Astrocyte of the spinal cord (primary cell): ENCODE data around the gene SH2D3C.

Experiments
- DNase-seq: peaks from one replicate; pipeline ENCODE4 v3.0.0; 2011; ENCODE audit warnings: low read depth, low spot score
- H3K4me3 ChIP-seq: 2 replicates; pipeline ENCODE4 v1.5.1; 2011; ENCODE audit warnings: low read depth, mild to moderate bottlenecking, low read length, moderate library complexity
- in situ Hi-C: cut with HindIII; loops from 2 replicates; pipeline ENCODE4 v1.10.0; 2017; ENCODE audit warnings: low sequenced_read_pairs
- TF ChIP-seq, protein P1 (sequence below): IDR thresholded peaks from 2 replicates; pipeline ENCODE4 v1.5.1; 2012; ENCODE audit warnings: low read depth, mild to moderate bottlenecking, low read length, inconsistent platforms

The SH2D3C gene

DNA sequence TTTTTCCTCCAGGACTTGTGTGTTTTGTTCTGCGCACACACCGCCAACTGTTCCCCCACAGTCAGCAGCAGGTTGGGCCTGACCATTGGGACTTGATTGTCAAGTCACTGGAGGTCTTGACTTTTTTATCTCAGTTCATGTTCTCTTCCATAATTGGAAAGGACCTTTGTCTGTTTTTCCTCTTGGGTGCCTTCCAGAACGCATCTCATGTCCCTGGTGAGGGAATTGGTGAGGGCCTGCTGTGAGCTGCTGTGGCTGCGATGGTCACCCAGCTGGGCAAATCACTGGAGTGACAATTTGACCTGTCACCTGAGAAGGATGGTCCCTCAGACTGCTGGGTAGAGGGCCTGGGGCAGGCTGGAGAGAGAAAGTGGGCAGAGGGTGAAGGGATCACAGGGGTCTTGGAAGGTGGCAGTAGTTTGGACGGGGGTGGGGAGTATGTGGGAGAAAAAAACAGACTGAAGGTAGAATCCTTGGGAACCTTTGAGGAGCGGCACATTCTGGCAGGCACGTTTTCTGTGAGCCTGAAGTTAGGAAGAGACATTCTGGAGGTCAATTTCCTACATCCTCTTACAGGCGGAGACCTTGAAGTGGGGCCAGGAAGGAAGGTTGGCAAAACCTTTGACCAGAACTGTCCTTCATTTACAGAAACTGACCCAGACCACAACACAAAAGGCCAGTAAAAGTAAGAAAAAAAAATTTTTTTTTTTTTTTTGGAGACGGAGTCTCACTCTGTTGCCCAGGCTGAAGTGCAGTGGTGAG lies 11.8 kb upstream of the SH2D3C start:
- in situ Hi-C loops = no loop called here
- no peak overlapping the region for H3K4me3 ChIP-seq
- no peak for DNase-seq
- TF ChIP-seq, protein P1, sequence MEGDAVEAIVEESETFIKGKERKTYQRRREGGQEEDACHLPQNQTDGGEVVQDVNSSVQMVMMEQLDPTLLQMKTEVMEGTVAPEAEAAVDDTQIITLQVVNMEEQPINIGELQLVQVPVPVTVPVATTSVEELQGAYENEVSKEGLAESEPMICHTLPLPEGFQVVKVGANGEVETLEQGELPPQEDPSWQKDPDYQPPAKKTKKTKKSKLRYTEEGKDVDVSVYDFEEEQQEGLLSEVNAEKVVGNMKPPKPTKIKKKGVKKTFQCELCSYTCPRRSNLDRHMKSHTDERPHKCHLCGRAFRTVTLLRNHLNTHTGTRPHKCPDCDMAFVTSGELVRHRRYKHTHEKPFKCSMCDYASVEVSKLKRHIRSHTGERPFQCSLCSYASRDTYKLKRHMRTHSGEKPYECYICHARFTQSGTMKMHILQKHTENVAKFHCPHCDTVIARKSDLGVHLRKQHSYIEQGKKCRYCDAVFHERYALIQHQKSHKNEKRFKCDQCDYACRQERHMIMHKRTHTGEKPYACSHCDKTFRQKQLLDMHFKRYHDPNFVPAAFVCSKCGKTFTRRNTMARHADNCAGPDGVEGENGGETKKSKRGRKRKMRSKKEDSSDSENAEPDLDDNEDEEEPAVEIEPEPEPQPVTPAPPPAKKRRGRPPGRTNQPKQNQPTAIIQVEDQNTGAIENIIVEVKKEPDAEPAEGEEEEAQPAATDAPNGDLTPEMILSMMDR = no peak

DNA sequence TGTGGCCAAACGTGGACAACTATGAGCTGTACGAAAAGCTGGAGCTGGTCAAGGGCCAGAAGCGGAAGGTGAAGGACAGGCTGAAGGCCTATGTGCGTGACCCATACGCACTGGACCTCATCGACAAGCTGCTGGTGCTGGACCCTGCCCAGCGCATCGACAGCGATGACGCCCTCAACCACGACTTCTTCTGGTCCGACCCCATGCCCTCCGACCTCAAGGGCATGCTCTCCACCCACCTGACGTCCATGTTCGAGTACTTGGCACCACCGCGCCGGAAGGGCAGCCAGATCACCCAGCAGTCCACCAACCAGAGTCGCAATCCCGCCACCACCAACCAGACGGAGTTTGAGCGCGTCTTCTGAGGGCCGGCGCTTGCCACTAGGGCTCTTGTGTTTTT lies 10.7 kb upstream of the SH2D3C start:
- TF ChIP-seq, protein P1 = no peak

DNA sequence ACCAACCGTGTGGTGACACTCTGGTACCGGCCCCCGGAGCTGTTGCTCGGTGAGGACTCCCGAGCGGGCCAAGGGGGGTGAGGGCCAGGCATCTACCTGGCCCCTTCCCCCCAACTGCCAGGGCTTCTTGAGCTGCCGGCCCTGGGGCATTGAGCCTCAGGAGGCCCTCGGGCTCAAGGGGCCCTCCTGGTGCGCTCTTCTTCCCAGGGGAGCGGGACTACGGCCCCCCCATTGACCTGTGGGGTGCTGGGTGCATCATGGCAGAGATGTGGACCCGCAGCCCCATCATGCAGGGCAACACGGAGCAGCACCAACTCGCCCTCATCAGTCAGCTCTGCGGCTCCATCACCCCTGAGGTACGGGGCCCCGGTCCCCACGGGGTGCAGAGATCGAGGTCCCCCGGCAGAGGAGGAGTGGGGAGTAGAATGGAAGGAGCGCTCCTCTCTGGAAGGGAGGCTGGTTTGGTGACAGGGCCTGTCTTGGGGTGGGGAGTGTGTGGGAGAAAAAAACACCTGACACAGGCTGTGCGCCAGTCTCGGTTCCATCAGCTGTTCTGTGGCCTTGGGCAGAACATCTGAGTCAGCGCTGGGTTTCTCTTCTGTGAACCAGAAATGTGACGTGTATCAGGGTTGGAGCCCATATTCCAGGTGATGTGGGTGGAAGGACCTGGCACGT lies 10.0 kb upstream of the SH2D3C start:
- TF ChIP-seq, protein P1 = no peak
- DNase-seq = no peak
- H3K4me3 ChIP-seq = no peak overlapping the region
- in situ Hi-C loops = no loop called here

More for the DNA sequence above, 10.7 kb upstream of the SH2D3C start:
- DNase-seq = no peak
- no peak overlapping the region for H3K4me3 ChIP-seq
- in situ Hi-C loops = no loop called here

DNA sequence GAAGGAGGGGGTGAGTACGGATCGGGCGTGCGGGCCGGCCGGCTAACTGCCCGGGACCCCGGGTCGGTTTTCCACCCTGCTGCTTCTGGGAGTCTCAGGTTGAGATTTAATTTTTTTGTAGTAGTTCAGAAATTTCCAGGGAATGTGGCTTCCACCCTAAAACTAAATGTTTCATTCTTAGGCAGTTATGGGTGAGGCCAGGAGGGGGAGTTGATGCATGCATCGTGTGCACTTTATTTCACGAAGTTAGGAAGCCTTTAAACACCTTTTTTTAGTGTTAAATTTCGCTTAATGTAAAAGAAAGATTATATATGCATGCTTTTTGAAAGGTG lies 8.3 kb upstream of the SH2D3C start:
- in situ Hi-C loops = no loop called here
- TF ChIP-seq, protein P1 = peak; percentile 40
- peak; percentile 29 for DNase-seq
- H3K4me3 ChIP-seq = peak overlapping the region; percentile 91

DNA sequence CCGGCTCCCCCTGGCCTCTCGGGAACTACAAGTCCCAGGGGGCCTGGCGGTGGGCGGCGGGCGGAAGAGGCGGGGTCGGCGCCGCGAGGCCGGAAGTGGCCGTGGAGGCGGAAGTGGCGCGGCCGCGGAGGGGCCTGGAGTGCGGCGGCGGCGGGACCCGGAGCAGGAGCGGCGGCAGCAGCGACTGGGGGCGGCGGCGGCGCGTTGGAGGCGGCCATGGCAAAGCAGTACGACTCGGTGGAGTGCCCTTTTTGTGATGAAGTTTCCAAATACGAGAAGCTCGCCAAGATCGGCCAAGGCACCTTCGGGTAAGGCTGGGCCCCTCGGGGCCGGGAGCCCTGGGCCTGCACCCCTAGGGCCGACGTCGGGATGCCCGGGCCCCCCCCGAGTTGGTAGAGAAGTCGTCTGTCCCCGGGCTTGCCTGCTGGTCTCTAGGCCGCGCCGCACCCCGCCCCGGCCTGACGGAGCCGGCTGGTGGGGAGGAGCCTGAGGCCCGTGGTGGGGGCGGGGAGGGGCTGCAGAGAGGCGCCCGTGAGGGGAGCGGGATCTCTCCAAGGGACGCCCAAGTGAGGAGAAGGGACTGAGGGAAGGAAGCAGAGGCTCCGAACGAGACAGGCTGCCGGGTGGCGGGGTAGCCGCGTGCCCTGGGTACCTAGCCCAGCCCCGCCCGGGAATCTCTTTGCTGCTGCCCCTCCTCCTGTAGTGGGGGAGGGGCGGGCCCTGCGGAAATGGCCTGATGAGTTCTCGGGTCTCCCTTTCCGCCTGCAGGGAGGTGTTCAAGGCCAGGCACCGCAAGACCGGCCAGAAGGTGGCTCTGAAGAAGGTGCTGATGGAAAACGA lies 7.7 kb upstream of the SH2D3C start, which contains the start of gene CDK9:
TSS of gene CDK9 (plus strand) at position 102 of the 840 bp plus-strand sequence. CDS start at position 217, 115 bp downstream.
- TF ChIP-seq, protein P1 = no peak
- DNase-seq = peak; percentile 92
- H3K4me3 ChIP-seq = peak within 1 kb of the TSS; percentile 91
- in situ Hi-C loops = no loop called here
